Parathyroid adenoma (tissue), 2 donors: ENCODE data around the gene UTRN.

Experiments
- H2AFZ ChIP-seq: fragments of 300-600 bp; sonication (generic); one replicate; pipeline ENCODE4 v1.7.0; 2017; ENCODE audit warnings: antibody characterized with exemption, mild to moderate bottlenecking
- H3K27ac ChIP-seq: fragments of 300-600 bp; sonication (generic); one replicate; pipeline ENCODE4 v1.7.0; 2017
- H3K27me3 ChIP-seq: fragments of 300-600 bp; sonication (generic); one replicate; pipeline ENCODE4 v1.7.0; 2017; ENCODE audit warnings: low read length; ENCODE audit not compliant: control insufficient read depth, insufficient read depth
- H3K36me3 ChIP-seq: fragments of 300-600 bp; sonication (generic); one replicate; pipeline ENCODE4 v1.7.0; 2017; ENCODE audit warnings: low read length; ENCODE audit not compliant: control insufficient read depth, insufficient read depth
- H3K4me1 ChIP-seq: fragments of 300-600 bp; sonication (generic); one replicate; pipeline ENCODE4 v1.7.0; 2017; ENCODE audit warnings: control low read depth
- H3K4me2 ChIP-seq: fragments of 300-600 bp; sonication (generic); one replicate; pipeline ENCODE4 v1.7.0; 2017; ENCODE audit warnings: low read length
- H3K4me3 ChIP-seq: fragments of 300-600 bp; sonication (generic); one replicate; pipeline ENCODE4 v1.7.0; 2017; ENCODE audit warnings: low read depth, low read length
- H3K79me2 ChIP-seq: fragments of 300-600 bp; sonication (generic); one replicate; pipeline ENCODE4 v1.7.0; 2017; ENCODE audit warnings: control low read depth
- H3K9ac ChIP-seq: fragments of 300-600 bp; sonication (generic); one replicate; pipeline ENCODE4 v1.7.0; 2017; ENCODE audit warnings: mild to moderate bottlenecking
- H3K9me3 ChIP-seq: fragments of 300-600 bp; sonication (generic); one replicate; pipeline ENCODE4 v1.7.0; 2017; ENCODE audit warnings: low read length; ENCODE audit not compliant: control insufficient read depth
- CTCF ChIP-seq: fragments of 300-600 bp; sonication (generic); IDR thresholded peaks from one replicate; pipeline ENCODE4 v1.7.0; 2017; ENCODE audit warnings: antibody characterized with exemption, mild to moderate bottlenecking
- donor health status: primary hyperparathyroidism.

The UTRN gene

GRCh38 chr6:144296973-144297372 is 11.8 kb downstream of the UTRN start:
- TF ChIP-seq CTCF: no peak
- Histone ChIP-seq H3K9me3 (no peaks in the 10 kb centered on the region), H3K4me3 (peak overlapping the region; percentile 2), H3K4me2 (peak overlapping the region; percentile 42), H3K27ac (peak overlapping the region; percentile 92), H2AFZ (peak overlapping the region; percentile 68), H3K79me2 (peaks cover 17% of the 10 kb centered on the region), H3K36me3 (no peaks in the 10 kb centered on the region), H3K9ac (no peak overlapping the region), H3K27me3 (no peaks in the 10 kb centered on the region), H3K4me1 (peaks cover 27% of the 10 kb centered on the region)

- H3K4me1 ChIP-seq: peaks cover 27% of the 10 kb centered on the region
- H3K36me3 ChIP-seq: no peaks in the 10 kb centered on the region
- H3K9me3 ChIP-seq: no peaks in the 10 kb centered on the region
- peak overlapping the region; percentile 92 for H3K27ac ChIP-seq
- H3K4me2 ChIP-seq: peak overlapping the region; percentile 42
- H2AFZ ChIP-seq: peak overlapping the region; percentile 58
- H3K9ac ChIP-seq: no peak overlapping the region
- H3K4me3 ChIP-seq: no peak overlapping the region
- H3K27me3 ChIP-seq: no peaks in the 10 kb centered on the region
- peaks cover 24% of the 10 kb centered on the region for H3K79me2 ChIP-seq
- no peak for TF ChIP-seq CTCF
These were observed 12.5 kb downstream of the UTRN start for GRCh38 chr6:144297511-144298100.

- Histone ChIP-seq H3K4me2 (no peak overlapping the region), H3K4me1 (peaks cover 27% of the 10 kb centered on the region), H3K79me2 (peaks cover 28% of the 10 kb centered on the region), H3K27ac (peak overlapping the region; percentile 92), H3K27me3 (no peaks in the 10 kb centered on the region), H3K36me3 (no peaks in the 10 kb centered on the region), H2AFZ (peak overlapping the region; percentile 58), H3K9me3 (no peaks in the 10 kb centered on the region), H3K4me3 (no peak overlapping the region), H3K9ac (no peak overlapping the region)
- TF ChIP-seq CTCF: no peak
These were observed 13.1 kb downstream of the UTRN start for GRCh38 chr6:144298194-144298593.

GRCh38 chr6:144298916-144299315 is 13.8 kb downstream of the UTRN start:
- Histone ChIP-seq H3K9me3 (no peaks in the 10 kb centered on the region), H3K27ac (peak overlapping the region; percentile 92), H3K27me3 (no peaks in the 10 kb centered on the region), H3K4me1 (peaks cover 27% of the 10 kb centered on the region), H3K4me2 (no peak overlapping the region), H2AFZ (no peak overlapping the region), H3K4me3 (no peak overlapping the region), H3K79me2 (peaks cover 28% of the 10 kb centered on the region), H3K36me3 (no peaks in the 10 kb centered on the region), H3K9ac (no peak overlapping the region)
- no peak for TF ChIP-seq CTCF

GRCh38 chr6:144302701-144303372 is 17.7 kb downstream of the UTRN start:
- H3K9me3 ChIP-seq: no peaks in the 10 kb centered on the region
- peaks cover 45% of the 10 kb centered on the region for H3K79me2 ChIP-seq
- no peak for TF ChIP-seq CTCF
- no peak overlapping the region for H3K4me3 ChIP-seq
- H2AFZ ChIP-seq: no peak overlapping the region
- no peak overlapping the region for H3K27ac ChIP-seq
- peaks cover 17% of the 10 kb centered on the region for H3K4me1 ChIP-seq
- H3K9ac ChIP-seq: no peak overlapping the region
- no peaks in the 10 kb centered on the region for H3K27me3 ChIP-seq
- H3K4me2 ChIP-seq: no peak overlapping the region
- H3K36me3 ChIP-seq: no peaks in the 10 kb centered on the region
